8988T (cell line): ENCODE measurements around the gene ZNF175.

Experiments used
- DNase-seq: peaks from one replicate; pipeline ENCODE4 v3.0.0; 2011

Gene ZNF175

GRCh38 chr19:51570962-51571575, at the start of gene ZNF175:
Gene ZNF175 (plus strand): TSS chr19:51571283. CDS start chr19:51573330, 2,047 bp downstream.
- peak; percentile 36 for DNase-seq

GRCh38 chr19:51521357-51521756, 49.7 kb upstream of the ZNF175 start:
- no peak for DNase-seq

- DNase-seq, result no peak
Measured at GRCh38 chr19:51521781-51522180, 49.3 kb upstream of the ZNF175 start.

GRCh38 chr19:51524666-51525264, 46.3 kb upstream of the ZNF175 start:
- no peak for DNase-seq

GRCh38 chr19:51525651-51526050, 45.4 kb upstream of the ZNF175 start:
- no peak for DNase-seq

GRCh38 chr19:51529301-51529700, 41.8 kb upstream of the ZNF175 start:
- no peak for DNase-seq

- no peak for DNase-seq
Measured at GRCh38 chr19:51530616-51531015, 40.5 kb upstream of the ZNF175 start.

- no peak for DNase-seq
Measured at GRCh38 chr19:51531349-51532315, 39.5 kb upstream of the ZNF175 start, which contains the start of gene SIGLEC6. Gene SIGLEC6 (minus strand): TSS chr19:51531670. CDS start chr19:51531648, 22 bp downstream.

- DNase-seq, result no peak
Measured at GRCh38 chr19:51535535-51535934, 35.5 kb upstream of the ZNF175 start.

- no peak for DNase-seq
Measured at GRCh38 chr19:51539821-51540366, 31.2 kb upstream of the ZNF175 start.

GRCh38 chr19:51541458-51542357, 29.4 kb upstream of the ZNF175 start:
- no peak for DNase-seq

GRCh38 chr19:51542699-51543098, 28.4 kb upstream of the ZNF175 start:
- no peak for DNase-seq

- no peak for DNase-seq
Measured at GRCh38 chr19:51544038-51544437, 27.0 kb upstream of the ZNF175 start.

GRCh38 chr19:51546107-51546649, 24.9 kb upstream of the ZNF175 start:
- DNase-seq, result no peak

- DNase-seq, result no peak
Measured at GRCh38 chr19:51546650-51547396, 24.3 kb upstream of the ZNF175 start.

- DNase-seq, result no peak
Measured at GRCh38 chr19:51547397-51548212, 23.5 kb upstream of the ZNF175 start.

GRCh38 chr19:51548213-51548651, 22.9 kb upstream of the ZNF175 start:
- no peak for DNase-seq

- DNase-seq, result no peak
Measured at GRCh38 chr19:51548891-51549305, 22.2 kb upstream of the ZNF175 start.

GRCh38 chr19:51549533-51550324, 21.4 kb upstream of the ZNF175 start:
- DNase-seq, result no peak
